22Rv1 (cell line): ENCODE data around the gene SYTL1.

Experiments
- ZFX ChIP-seq: fragments of 450-650 bp; IDR thresholded peaks from 2 replicates; pipeline ENCODE4 v1.6.1; 2017; ENCODE audit warnings: antibody characterized with exemption, borderline replicate concordance
- TF ChIP-seq, protein P1 (sequence below): fragments of 450-650 bp; IDR thresholded peaks from 2 replicates; pipeline ENCODE4 v1.5.1; 2017; ENCODE audit warnings: mild to moderate bottlenecking

DNA sequence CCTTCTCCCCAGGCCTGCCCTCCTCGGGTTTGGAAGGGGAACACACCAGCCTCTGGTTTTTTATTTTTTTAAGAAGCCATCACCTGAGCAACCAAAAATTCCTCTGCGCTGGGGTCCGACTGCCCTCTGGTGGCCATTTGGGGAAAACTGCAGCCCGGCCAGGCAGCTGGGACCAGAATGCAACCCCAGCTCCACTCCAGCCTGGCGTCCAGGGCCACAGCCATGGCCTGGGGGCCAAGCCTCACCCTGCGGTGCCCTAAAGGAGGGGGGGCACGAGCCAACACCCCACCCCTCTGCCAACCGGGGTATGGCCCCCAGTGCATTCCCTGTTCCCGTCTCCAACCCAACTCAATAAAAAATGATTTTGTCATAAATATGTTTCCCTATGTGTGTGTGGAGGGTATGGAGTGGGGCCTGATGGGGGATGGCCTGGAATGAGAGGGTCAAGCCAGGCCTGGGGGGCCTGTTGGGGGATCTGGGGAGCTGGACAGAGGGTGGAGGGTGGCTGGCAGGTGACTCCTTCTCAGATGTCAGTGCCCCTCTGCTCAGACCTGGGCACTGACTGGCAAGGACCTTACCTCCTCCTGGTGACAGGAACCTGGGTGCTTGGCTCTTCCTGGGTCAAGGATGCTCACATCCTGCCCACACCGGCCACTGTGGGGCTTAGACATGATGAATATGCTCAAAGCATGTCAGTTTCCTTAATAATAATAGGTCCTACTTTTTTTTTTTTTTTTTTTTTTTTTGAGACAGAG lies 53.8 kb downstream of the SYTL1 start:
- TF ChIP-seq, protein P1, sequence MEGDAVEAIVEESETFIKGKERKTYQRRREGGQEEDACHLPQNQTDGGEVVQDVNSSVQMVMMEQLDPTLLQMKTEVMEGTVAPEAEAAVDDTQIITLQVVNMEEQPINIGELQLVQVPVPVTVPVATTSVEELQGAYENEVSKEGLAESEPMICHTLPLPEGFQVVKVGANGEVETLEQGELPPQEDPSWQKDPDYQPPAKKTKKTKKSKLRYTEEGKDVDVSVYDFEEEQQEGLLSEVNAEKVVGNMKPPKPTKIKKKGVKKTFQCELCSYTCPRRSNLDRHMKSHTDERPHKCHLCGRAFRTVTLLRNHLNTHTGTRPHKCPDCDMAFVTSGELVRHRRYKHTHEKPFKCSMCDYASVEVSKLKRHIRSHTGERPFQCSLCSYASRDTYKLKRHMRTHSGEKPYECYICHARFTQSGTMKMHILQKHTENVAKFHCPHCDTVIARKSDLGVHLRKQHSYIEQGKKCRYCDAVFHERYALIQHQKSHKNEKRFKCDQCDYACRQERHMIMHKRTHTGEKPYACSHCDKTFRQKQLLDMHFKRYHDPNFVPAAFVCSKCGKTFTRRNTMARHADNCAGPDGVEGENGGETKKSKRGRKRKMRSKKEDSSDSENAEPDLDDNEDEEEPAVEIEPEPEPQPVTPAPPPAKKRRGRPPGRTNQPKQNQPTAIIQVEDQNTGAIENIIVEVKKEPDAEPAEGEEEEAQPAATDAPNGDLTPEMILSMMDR = peak; percentile 98
- no peak for TF ChIP-seq ZFX
